Fibroblast of skin of abdomen (primary cell): ENCODE results near the gene CREBBP.

ENCODE experiments used
- DNase-seq: peaks from one replicate; pipeline ENCODE4 v3.0.0-alpha.2; 2013

The CREBBP gene

DNA sequence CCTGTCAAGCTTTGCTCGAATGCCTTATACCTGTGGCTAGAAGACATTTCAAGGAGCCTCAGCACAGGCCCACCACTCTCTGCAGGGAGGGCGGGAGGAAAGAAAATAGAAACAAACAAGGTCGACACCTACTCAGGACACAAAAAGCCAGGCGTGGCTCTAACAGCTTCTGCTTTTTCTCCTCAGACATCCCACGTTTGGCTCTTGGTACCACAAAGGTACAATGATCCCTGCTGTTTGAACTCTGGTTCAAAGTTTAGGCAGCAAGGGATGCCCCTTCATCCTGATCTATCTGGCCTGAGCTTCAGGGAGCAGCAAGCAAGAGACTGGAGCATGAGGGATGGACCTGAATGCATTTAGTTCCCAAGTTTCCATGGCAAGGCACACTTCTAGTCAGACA is 57.1 kb downstream of the CREBBP start:
- no peak for DNase-seq

DNA sequence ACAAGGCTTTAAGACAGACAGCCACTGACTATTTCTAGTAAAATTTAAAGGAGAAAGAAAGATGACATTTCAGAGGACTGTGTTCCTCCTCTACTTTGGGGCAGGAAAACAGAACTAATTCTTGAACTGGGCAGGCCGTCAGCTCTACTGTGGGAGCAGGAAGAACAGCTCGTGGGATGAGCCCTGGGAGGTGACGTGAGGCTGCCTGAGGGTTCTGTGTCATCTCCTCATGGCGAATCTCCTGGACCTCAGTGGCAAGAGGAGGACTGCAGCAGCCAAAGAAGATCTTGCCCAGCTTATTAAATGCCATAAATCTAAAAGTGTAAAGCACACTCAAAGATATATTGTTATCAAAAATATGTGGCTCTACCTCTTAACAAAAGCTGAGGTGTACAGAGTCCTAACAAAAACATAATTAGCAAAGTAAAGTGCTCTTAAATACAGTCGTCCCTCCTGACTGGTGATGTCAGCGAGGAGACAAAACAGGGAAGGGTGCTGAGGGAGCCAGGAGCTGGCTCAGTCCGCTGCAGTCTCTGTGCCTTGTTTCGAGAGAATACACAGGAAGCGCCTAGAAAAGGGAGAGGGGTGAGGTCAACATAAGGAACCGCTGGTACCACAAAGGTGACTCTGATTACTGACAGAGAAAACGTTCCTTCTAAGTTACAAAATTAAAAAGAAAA is 58.0 kb downstream of the CREBBP start:
- DNase-seq = no peak

DNA sequence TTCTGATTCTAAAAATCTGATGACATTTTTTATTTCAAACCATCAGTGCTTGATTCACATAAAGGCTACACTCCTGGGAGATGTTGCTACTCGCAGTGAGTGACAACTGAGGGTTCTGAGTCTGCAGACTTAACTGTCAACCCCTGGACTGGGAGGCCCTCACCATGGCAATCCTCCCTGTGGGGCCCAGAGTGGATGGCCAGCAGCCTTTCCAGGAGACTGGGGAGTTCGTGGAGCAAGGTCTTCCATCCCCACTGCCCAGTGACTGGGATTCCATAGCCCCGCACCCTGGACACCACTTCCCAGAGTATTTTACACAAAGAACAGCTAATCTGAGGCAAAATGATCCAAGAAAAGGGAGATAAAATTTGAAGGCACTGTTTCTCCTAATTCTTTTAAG is 59.3 kb downstream of the CREBBP start:
- DNase-seq = no peak

DNA sequence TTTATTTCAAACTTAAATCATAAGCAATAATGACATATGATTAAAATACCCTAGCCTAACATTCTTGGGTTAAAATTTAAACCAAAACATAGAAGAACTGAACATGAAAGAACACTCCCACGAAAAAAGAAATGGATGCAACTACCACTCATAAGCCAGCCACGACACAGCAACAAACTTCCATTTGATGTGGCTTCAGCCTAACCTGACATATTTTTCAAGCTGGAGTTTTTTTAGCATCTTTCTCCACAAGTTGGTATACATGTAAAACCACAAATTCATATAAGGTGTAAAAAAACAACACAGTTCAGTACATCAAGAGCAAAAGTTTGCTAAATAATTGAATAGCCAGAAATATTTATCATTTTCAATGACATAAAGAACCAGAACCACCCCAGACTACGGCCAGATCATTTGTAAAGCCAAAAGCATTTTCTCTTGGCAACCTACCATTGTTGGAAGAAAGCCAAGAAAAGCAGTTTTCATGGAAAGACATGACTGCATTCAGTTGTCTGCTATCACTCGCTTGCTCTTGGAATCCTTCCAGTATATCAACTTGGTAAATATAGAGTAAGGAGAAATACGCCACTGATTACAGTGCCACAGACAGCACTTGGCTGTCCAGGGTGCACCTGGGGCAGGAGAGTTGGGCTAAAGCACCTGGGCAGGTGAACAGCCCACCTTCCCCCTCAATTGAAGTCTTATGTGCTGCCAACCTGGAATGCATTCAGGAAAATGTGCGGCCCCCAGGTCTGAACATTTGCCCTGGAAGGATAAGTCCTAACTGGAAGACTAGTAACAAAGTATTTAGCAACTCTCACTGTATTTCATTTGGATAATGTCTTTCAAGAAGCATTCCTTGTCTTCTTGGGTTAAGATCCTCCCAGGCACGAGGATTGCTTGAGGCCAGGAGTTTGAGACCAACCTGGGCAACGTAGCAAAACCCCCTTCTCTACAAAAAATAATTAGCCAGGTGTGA is 60.5 kb downstream of the CREBBP start:
- peak; percentile 94 for DNase-seq

DNA sequence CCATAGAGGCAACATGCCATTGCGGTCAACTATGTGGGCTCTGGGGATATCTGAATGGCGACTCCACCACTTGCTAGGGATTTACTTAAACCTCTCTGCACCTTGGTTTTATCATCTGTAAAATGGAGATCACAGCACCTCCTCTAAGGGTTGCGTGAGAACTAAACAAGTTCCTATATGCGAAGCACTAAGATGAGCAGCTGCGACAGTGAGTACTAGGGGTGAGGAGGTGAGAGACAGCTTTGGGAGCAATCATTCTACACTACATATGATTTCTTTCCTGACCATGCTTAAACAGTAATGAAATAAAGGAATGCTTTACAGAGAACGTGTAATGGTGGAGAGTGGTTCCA is 61.4 kb downstream of the CREBBP start:
- DNase-seq = no peak

DNA sequence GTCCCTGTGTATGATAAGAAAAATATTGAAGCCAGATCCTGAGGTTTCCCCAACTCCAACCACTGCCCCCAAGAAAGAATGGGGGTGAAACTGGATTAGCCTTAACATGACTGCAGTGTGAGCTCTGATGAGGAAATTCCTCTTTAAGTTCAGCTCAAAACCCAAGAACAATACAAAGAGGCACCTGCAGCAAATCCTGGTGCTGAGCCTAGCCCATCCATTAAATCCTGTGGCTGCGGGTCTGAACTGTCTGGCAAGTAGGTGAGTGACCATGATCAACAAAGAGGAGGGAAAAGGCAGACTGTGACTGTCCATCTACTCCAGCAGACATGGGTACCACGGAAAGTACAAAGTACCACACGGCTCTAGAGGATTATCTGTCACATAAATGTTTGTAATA is 64.2 kb downstream of the CREBBP start:
- no peak for DNase-seq

DNA sequence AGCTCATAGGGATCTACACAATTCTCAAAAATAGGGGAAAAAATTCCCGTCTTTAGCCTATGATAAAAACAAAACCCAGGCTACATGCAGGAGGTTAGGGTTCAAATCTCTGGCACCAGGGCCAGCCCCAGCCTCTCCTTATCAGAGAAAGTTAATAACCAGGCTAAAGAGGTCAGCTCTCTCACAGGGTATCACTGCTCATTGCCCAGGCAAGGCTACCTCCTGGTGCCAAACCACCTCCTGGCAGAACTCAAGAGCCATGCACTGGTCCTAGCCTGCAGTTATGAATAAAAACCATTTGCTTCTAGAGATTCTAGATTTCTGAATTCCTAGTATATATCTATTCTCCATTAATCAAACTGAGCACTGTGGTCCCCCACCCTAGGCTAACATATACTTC is 65.8 kb downstream of the CREBBP start:
- DNase-seq = no peak

DNA sequence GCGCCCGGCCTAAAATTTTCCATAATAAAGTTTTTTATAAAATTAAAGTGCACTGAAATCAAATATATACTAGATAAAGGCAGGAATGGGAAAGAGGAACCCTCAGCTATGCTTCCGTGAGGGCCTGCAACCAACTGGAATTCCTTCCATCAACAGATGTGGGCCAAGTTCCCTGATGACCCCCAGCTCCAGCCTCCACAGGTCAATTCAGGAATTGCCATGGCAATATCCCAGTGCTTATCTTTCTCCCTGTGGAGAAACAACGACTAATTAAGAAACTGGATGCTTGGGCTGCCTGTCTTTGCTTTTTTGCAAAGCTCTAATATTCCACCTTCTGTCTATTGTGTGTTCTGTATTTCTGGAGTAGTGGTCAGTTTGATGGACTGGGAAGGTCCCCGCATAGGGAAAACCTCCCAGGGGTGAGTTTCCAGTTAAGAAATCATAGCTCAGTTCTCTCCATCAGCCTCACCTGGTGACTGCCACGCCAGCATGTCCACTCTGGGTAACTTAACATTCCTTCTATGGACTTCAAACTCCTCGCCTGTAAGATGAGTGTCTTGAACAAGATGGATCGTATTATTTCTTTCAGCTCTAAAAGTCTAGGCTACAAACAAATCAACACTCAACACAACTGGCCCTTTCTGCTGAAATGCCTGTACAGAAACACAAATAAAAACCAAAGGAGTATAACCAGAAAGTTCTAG is 67.9 kb downstream of the CREBBP start:
- no peak for DNase-seq

DNA sequence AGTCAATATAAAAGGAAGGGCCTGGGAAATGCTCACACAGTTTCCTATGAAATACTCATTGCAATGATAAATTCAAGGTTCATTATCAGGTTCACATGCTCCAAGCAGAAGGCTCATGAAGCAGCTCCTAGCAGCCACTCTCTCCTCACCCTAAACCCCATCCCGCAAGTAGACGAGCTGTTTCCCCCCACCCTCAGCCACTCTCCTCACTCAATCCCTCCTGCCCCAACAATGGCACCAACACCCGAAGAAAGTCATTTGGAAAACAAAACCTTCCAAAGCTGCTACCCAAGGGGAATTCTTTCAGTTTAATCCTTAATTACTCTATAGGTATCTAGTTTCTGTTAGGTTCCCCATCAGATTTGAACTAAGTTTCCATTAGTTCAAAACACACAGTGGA is 69.7 kb downstream of the CREBBP start:
- DNase-seq = no peak

DNA sequence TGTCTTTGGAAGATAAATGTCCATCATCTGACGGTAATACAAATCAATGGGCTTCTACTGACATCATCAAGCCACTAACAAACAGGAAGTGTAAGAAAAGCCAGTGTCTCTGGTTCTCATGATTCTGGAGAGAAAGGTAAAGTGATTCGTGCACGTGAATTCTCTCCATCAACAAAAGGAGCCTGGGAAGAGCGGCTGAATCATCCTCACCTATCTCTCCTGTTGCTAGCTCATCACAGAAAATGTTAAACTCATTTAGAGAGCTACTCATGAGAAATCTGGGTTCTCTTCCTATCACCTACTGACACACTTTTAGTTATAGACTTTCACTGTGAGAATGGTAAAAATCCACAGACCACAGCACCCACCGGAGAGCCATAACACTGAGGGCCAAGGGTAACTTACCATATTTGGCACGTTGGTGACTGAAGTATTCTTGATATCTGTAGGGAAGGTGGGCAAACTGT is 70.3 kb downstream of the CREBBP start:
- no peak for DNase-seq

DNA sequence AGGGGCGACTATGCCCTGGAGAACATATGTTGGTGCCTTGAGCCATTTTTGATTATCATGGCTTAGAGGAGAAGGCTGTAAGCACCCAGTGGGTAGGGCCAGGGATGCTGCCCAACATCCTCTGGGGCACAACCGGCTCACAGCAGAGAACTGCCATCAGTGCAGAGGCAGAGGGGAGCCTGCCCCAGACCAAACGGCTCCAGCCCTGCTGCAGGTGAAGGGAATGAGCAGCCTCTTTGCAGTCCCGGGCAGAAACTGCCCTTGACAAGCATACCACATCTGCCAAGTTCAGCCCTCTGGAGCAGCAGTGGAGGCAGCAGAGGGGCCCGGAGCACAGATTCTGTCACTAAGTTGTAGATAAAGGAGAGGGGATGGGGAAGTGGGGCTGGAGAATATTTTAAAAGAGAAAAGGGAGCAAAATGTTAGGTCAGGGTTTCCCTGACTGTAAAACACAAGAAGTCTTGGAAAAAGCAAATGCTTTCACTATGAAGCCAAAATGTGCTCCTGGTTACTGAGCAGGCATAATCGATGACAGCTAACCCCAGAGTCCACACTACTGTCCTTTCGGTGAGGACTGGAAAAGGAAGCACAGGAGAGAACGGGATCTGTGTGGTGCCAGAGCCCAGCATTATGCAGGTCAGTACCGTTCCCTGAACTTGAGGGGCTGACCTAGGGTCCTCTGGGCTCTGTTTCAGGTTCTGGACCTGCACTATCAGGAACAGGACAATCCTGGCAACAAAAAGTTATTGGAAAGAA is 72.0 kb downstream of the CREBBP start:
- no peak for DNase-seq

DNA sequence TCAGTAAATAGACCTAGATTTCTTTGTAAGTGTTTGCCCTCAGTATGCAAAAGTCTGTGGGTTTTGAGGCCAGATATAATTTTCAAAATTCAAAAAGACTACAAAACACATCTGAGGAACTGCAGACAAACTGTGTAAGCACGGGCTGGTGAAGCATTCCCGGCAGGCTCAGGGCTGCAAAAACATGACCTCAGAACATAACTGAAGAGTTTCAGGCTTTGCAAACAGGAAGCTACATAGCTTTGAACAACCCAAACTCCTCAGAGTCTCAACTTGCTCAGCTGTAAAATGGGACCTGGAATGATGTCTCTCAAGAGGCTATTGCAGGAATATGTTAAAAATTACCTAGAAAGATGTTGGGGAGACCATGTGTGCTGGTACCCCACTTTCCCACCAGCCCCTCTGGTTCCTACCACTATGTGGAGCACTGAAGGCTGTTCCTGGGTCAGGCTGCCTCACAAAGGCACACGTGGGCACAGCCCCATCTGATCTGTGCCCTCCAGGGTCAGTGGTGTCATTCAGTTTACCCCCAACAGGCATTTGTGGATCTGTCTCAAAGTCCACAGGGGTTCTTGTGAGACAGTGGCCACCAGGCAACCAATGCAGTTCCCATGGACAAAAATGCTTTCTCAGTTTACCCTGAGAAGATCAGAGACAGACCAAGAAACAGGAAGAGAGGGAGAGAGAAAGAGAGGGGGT is 72.9 kb downstream of the CREBBP start:
- DNase-seq = no peak

DNA sequence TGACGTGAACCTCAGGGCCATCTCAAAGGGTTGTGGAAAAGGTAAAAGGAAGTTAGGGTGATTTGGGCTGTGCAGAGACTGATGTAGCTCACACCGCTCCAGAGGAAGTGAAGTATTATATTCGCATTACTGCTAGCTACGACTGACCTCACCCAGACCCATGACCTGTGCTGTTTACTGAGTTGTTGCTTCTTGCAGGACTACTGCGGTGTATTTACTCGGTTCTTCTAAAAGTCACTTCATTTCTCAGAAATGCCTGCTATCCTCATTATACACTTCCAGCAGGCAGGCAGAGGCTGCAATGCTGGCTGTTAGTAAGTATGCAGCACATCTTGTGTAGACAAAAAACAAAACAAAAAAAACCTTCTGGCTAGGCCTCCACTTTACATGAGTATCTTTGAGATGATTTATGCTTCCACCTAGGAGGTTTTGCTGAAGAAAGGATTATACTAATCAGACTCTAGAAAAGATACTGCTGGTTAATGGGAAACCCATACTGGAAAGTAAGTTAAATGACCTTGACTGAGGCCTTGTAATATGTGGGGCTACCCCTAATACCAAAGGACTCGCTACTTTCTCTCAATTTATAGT is 76.0 kb downstream of the CREBBP start:
- DNase-seq = no peak

DNA sequence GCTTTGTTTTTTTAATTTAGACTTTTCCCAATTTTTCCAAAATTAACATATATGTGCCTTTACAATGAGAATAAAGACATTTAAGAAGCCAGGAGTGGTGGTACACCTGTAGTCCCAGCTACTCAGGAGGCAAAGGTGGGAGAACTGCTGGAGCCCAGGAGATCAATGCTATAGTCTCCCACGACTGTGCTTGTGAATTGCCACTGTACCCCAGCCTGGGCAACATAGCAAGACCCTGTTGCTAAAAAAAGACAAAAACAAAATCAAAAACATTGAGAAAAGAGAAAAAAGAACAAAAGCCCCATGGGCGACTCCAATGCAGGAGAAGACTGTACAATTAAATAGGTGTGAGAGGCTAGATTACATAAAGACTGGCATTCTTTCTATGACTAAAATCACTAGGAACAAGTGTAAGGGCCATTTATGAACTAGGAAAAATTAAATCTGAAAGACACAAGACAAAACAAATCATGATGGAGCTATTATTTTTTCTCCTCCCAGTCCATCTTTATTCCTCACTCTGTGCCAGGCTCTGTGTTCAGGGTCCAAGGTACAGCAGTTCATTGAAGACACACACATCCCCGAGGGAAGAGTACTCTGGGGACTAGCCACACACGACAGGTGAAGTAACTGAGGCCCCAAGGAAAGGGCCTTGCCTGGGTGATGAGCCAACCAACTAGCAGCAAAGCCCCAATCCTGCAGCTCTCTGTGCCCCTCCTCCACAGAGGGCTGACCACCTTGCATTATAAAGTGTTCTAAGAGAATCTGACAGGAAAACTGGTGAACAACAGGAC is 79.8 kb downstream of the CREBBP start:
- no peak for DNase-seq

DNA sequence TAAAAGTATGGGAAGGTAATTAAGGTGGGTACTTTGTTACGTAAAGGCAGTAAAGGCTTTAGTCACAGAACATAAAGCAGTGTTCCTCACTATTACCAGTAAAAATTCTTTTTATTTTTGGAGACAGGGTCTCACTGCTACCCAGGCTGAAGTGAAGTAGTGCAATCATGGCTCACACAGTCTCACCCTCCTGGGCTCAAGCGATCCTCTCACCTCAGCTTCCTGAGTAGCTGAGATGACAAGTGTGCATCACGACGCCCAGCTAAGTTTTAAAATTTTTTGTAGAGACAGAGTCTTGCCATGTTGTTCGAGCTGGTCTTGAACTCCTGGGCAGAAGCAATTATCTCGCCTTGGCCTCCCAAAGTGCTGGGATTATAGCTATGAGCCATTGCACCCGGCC is 80.5 kb downstream of the CREBBP start:
- DNase-seq = no peak

DNA sequence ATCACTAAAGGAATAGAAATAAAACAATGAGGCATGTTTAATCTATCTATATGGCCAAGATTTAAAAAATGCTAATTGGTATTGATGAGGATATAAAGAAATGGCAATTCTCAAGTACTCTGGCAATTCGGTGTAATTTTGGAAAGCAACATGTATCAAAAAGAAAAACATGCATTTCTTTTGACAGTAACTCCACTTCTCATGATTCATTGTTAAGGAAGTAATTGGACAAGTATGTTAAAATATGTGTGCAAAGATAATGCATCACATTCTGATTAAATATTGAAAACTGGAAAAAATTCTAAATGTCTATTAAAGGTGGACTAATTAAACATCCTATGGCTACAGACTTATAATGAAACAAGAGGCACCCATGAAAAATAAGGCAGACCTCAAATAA is 81.2 kb downstream of the CREBBP start:
- DNase-seq = no peak

DNA sequence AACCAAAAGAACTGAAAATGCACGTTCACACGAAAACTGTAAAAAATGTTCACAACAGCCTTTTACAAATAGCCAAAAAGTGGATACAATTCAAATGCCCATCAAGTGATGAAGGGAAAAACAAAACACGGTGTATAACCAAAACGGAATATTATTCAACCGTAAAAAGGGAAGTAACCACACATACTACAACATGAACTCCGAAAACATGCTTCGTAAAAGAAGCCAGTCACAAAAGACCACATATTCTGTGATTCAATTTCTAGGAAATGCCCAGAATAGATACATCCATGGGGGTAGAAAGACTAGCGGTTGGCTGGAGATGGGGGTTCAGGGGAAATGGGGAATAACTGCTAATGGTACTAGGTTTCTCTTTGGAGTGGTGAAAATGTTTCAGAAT is 81.7 kb downstream of the CREBBP start:
- no peak for DNase-seq

DNA sequence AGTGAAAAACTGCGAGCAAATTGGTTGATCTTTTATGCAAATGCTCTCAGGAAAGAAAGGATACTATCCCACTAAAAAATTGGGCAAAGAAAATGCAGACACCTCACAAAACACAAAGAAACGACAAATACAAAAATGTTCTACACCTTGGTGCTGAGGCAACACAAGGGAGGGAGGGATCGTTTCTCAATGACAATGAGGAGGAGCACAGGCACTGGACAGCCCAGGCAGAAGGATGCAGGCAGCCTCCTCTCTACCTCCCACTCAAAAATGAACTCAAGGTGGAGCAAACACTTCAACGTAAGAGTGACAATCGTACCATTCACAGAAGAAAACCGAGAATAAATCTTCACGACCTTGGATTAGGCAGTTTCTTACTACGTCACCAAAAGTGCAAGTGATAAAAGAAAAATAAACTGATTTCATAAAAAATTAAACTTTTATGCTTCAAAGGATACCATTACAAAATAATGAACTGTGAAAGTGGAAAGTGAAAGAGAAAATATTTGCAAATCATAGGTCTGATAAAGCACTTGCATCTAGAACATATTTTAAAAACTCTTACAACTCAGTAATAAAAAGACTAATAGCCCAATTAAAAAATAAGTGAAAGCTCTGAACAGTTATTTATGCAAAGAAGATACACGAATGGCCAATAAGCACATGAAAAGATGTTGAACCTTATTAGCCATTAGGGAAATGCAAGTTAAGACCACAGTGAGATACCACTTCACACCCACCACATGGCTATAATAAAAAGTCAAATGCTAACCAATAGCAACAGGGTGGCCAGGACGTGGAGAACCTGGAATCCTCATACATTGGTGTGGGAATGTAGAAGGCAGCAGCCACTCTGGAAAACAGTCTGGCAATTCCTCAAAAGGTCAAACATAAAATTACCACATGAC is 82.4 kb downstream of the CREBBP start:
- no peak for DNase-seq

DNA sequence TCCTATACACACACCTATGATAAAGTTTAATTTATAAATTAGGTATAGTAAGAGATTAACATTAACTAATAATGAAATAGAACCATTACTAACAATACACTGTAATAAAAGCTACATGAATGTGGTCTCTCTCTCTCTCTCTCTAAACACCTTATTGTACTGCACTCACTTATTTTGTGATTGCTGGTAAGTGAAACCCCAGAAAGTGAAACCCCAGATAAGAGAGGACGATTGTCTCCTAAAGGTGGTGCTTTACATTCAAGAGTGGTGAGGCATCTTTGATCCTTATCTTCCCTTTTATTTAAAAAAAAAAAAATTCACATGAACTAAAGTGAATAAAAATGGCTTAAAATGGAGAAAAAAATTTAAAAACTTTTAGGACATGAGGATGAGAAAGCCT is 83.0 kb downstream of the CREBBP start:
- DNase-seq = no peak

DNA sequence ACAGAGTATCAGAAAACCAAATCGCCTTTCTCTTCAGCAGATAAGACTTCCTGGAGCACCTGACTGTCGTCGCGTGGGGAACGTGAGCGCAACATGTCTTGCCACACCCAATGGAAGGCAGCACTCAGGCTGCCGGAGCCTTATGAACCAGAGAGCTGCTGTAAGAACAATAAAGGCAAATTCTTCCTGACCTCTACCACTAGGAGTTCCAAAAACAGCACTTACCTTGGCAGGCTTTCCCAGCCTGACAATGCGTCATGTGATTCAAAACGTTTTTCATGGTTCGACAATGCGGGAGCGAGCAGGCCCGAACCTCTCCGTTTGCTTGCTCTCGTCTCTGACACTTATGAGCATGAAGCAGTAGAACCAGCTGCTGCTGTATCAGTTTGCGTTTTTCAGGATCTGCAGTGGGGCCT is 87.3 kb downstream of the CREBBP start:
- DNase-seq = no peak
